ENCODE results near the gene VMAC. TPM values are rescaled to one million over a fixed set of nuclear protein-coding genes. Genes with fewer than 3 reads are reported as not detected.
A peak's percentile ranks its signal among the peaks of the same experiment; 100 is the strongest.

Gene VMAC
- polyA plus RNA-seq, 1 donor = 8.1 TPM

GRCh38 chr19:5952193-5953029 is 47.7 kb downstream of the VMAC start:
- H3K9me3 ChIP-seq (ENCODE audit: control insufficient read depth, low read depth, low read length) = no peaks in the 10 kb centered on the region
- peaks cover 65% of the 10 kb centered on the region for H3K4me1 ChIP-seq (ENCODE audit: control insufficient read depth, insufficient read depth, low read length)
- no peak overlapping the region for H3K27ac ChIP-seq (ENCODE audit: low read length)
- H3K36me3 ChIP-seq (ENCODE audit: control insufficient read depth, insufficient read depth, low read length) = peaks cover 18% of the 10 kb centered on the region
- no peaks in the 10 kb centered on the region for H3K27me3 ChIP-seq (ENCODE audit: control insufficient read depth, insufficient read depth, low read length)
- no peak overlapping the region for H3K4me3 ChIP-seq (ENCODE audit: low read length)
- no CpG with 5 or more reads among the region's 18 CpGs for WGBS (ENCODE audit: insufficient coverage, low lambda C conversion rate)
- DNase-seq = no peak

- H3K4me1 ChIP-seq (ENCODE audit: control insufficient read depth, insufficient read depth, low read length) = peaks cover 65% of the 10 kb centered on the region
Observed at GRCh38 chr19:5953030-5953589, 48.4 kb downstream of the VMAC start.

GRCh38 chr19:5953680-5954213 is 49.1 kb downstream of the VMAC start:
- Histone ChIP-seq H3K4me1 (ENCODE audit: control insufficient read depth, insufficient read depth, low read length) (peaks cover 71% of the 10 kb centered on the region), H3K9me3 (ENCODE audit: control insufficient read depth, low read depth, low read length) (no peaks in the 10 kb centered on the region), H3K36me3 (ENCODE audit: control insufficient read depth, insufficient read depth, low read length) (peaks cover 20% of the 10 kb centered on the region), H3K4me3 (ENCODE audit: low read length) (no peak overlapping the region), H3K27me3 (ENCODE audit: control insufficient read depth, insufficient read depth, low read length) (no peaks in the 10 kb centered on the region), H3K27ac (ENCODE audit: low read length) (peak overlapping the region; percentile 36)
- WGBS (ENCODE audit: insufficient coverage, low lambda C conversion rate) = no CpG with 5 or more reads among the region's 17 CpGs
- DNase-seq = no peak

More at GRCh38 chr19:5953030-5953589, 48.4 kb downstream of the VMAC start:
- no peak for DNase-seq
- no peak overlapping the region for H3K4me3 ChIP-seq (ENCODE audit: low read length)
- no peaks in the 10 kb centered on the region for H3K27me3 ChIP-seq (ENCODE audit: control insufficient read depth, insufficient read depth, low read length)
- peak overlapping the region; percentile 36 for H3K27ac ChIP-seq (ENCODE audit: low read length)
- H3K36me3 ChIP-seq (ENCODE audit: control insufficient read depth, insufficient read depth, low read length) = peaks cover 19% of the 10 kb centered on the region
- H3K9me3 ChIP-seq (ENCODE audit: control insufficient read depth, low read depth, low read length) = no peaks in the 10 kb centered on the region
- WGBS (ENCODE audit: insufficient coverage, low lambda C conversion rate) = 80% methylated on average over 1 of the region's 5 CpGs

GRCh38 chr19:5954293-5954692 is 49.6 kb downstream of the VMAC start:
- Histone ChIP-seq H3K4me1 (ENCODE audit: control insufficient read depth, insufficient read depth, low read length) (peaks cover 73% of the 10 kb centered on the region), H3K9me3 (ENCODE audit: control insufficient read depth, low read depth, low read length) (no peaks in the 10 kb centered on the region), H3K4me3 (ENCODE audit: low read length) (no peak overlapping the region), H3K27ac (ENCODE audit: low read length) (peak overlapping the region; percentile 36), H3K36me3 (ENCODE audit: control insufficient read depth, insufficient read depth, low read length) (peaks cover 18% of the 10 kb centered on the region), H3K27me3 (ENCODE audit: control insufficient read depth, insufficient read depth, low read length) (no peaks in the 10 kb centered on the region)
- no peak for DNase-seq
- no CpG with 5 or more reads among the region's 6 CpGs for WGBS (ENCODE audit: insufficient coverage, low lambda C conversion rate)

GRCh38 chr19:5955636-5955935 is 50.9 kb downstream of the VMAC start:
- Histone ChIP-seq H3K27me3 (ENCODE audit: control insufficient read depth, insufficient read depth, low read length) (no peaks in the 10 kb centered on the region), H3K4me1 (ENCODE audit: control insufficient read depth, insufficient read depth, low read length) (peaks cover 80% of the 10 kb centered on the region), H3K27ac (ENCODE audit: low read length) (no peak overlapping the region), H3K4me3 (ENCODE audit: low read length) (no peak overlapping the region), H3K36me3 (ENCODE audit: control insufficient read depth, insufficient read depth, low read length) (peaks cover 9% of the 10 kb centered on the region), H3K9me3 (ENCODE audit: control insufficient read depth, low read depth, low read length) (no peaks in the 10 kb centered on the region)
- DNase-seq = no peak
- WGBS (ENCODE audit: insufficient coverage, low lambda C conversion rate) = no CpG with 5 or more reads among the region's 3 CpGs

- no CpG with 5 or more reads among the region's 3 CpGs for WGBS (ENCODE audit: insufficient coverage, low lambda C conversion rate)
- H3K27me3 ChIP-seq (ENCODE audit: control insufficient read depth, insufficient read depth, low read length) = no peaks in the 10 kb centered on the region
- H3K9me3 ChIP-seq (ENCODE audit: control insufficient read depth, low read depth, low read length) = no peaks in the 10 kb centered on the region
- H3K4me3 ChIP-seq (ENCODE audit: low read length) = no peak overlapping the region
- peaks cover 9% of the 10 kb centered on the region for H3K36me3 ChIP-seq (ENCODE audit: control insufficient read depth, insufficient read depth, low read length)
- H3K4me1 ChIP-seq (ENCODE audit: control insufficient read depth, insufficient read depth, low read length) = peaks cover 80% of the 10 kb centered on the region
- H3K27ac ChIP-seq (ENCODE audit: low read length) = peak overlapping the region; percentile 54
- no peak for DNase-seq
Observed at GRCh38 chr19:5956323-5956722, 51.7 kb downstream of the VMAC start.

- Histone ChIP-seq H3K4me1 (ENCODE audit: control insufficient read depth, insufficient read depth, low read length) (peaks cover 80% of the 10 kb centered on the region), H3K27me3 (ENCODE audit: control insufficient read depth, insufficient read depth, low read length) (no peaks in the 10 kb centered on the region), H3K4me3 (ENCODE audit: low read length) (no peak overlapping the region), H3K36me3 (ENCODE audit: control insufficient read depth, insufficient read depth, low read length) (peaks cover 9% of the 10 kb centered on the region), H3K27ac (ENCODE audit: low read length) (peak overlapping the region; percentile 54), H3K9me3 (ENCODE audit: control insufficient read depth, low read depth, low read length) (no peaks in the 10 kb centered on the region)
- DNase-seq = no peak
- WGBS (ENCODE audit: insufficient coverage, low lambda C conversion rate) = no CpG with 5 or more reads among the region's 12 CpGs
Observed at GRCh38 chr19:5956728-5957127, 52.1 kb downstream of the VMAC start.

GRCh38 chr19:5957170-5957569 is 52.5 kb downstream of the VMAC start:
- H3K4me1 ChIP-seq (ENCODE audit: control insufficient read depth, insufficient read depth, low read length) = peaks cover 80% of the 10 kb centered on the region

GRCh38 chr19:5958074-5958850 is 53.6 kb downstream of the VMAC start:
- peak overlapping the region; percentile 3 for H3K27ac ChIP-seq (ENCODE audit: low read length)
- no CpG with 5 or more reads among the region's 21 CpGs for WGBS (ENCODE audit: insufficient coverage, low lambda C conversion rate)
- no peak for DNase-seq

More at GRCh38 chr19:5957170-5957569, 52.5 kb downstream of the VMAC start:
- H3K36me3 ChIP-seq (ENCODE audit: control insufficient read depth, insufficient read depth, low read length) = peaks cover 9% of the 10 kb centered on the region
- H3K9me3 ChIP-seq (ENCODE audit: control insufficient read depth, low read depth, low read length) = no peaks in the 10 kb centered on the region
- H3K27me3 ChIP-seq (ENCODE audit: control insufficient read depth, insufficient read depth, low read length) = no peaks in the 10 kb centered on the region
- peak; percentile 58 to 78 for DNase-seq
- H3K27ac ChIP-seq (ENCODE audit: low read length) = peak overlapping the region; percentile 54
- no CpG with 5 or more reads among the region's 10 CpGs for WGBS (ENCODE audit: insufficient coverage, low lambda C conversion rate)
- no peak overlapping the region for H3K4me3 ChIP-seq (ENCODE audit: low read length)

GRCh38 chr19:5958851-5959122 is 54.1 kb downstream of the VMAC start:
- Histone ChIP-seq H3K27me3 (ENCODE audit: control insufficient read depth, insufficient read depth, low read length) (no peaks in the 10 kb centered on the region), H3K27ac (ENCODE audit: low read length) (no peak overlapping the region), H3K9me3 (ENCODE audit: control insufficient read depth, low read depth, low read length) (no peaks in the 10 kb centered on the region), H3K4me1 (ENCODE audit: control insufficient read depth, insufficient read depth, low read length) (peaks cover 81% of the 10 kb centered on the region), H3K36me3 (ENCODE audit: control insufficient read depth, insufficient read depth, low read length) (peaks cover 9% of the 10 kb centered on the region), H3K4me3 (ENCODE audit: low read length) (no peak overlapping the region)
- no CpG with 5 or more reads among the region's 10 CpGs for WGBS (ENCODE audit: insufficient coverage, low lambda C conversion rate)
- DNase-seq = no peak

More at GRCh38 chr19:5958074-5958850, 53.6 kb downstream of the VMAC start:
- Histone ChIP-seq H3K9me3 (ENCODE audit: control insufficient read depth, low read depth, low read length) (no peaks in the 10 kb centered on the region), H3K4me1 (ENCODE audit: control insufficient read depth, insufficient read depth, low read length) (peaks cover 86% of the 10 kb centered on the region), H3K4me3 (ENCODE audit: low read length) (no peak overlapping the region), H3K36me3 (ENCODE audit: control insufficient read depth, insufficient read depth, low read length) (peaks cover 9% of the 10 kb centered on the region), H3K27me3 (ENCODE audit: control insufficient read depth, insufficient read depth, low read length) (no peaks in the 10 kb centered on the region)

Measured in large intestine (tissue), 3 donors.